Measurements from ENCODE around the gene GRB10. TPM values are rescaled to one million over a fixed set of nuclear protein-coding genes. Genes with fewer than 3 reads are reported as not detected.

The GRB10 gene
- total and polyA plus RNA-seq, 9 donors = 10.7 to 18.9 (median 12.2) TPM

DNA sequence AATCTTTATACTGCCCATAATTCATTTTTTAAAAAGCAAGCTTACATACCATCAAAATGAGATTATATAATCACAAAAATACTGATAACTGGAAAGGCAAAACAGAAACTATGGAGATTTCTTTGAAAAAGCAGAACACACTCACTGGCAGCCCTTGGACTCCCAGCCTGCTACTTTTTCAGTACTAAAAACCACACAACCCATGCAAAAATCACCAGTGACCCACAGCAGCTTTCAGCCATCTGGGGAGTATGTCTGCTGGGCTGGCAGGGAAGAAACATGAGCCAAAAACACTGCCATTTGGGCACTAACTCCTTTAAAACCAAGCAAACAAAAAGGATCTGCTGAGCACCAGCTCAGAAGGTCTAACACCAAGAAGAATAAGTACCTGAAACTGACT lies 137.5 kb downstream of the GRB10 start:
- H3K9me3 ChIP-seq (replicated peaks; ENCODE audit: control insufficient read depth, low read depth, low read length) = no peaks in the 10 kb centered on the region
- no peaks in the 10 kb centered on the region for H3K4me1 ChIP-seq (ENCODE audit: control insufficient read depth, insufficient read depth, low read length)
- no peak for DNase-seq
- no peak overlapping the region for H3K27ac ChIP-seq (ENCODE audit: low read length)
- no peak overlapping the region for H3K4me3 ChIP-seq (ENCODE audit: low read length)
- H3K27me3 ChIP-seq (ENCODE audit: control insufficient read depth, insufficient read depth, low read length) = no peaks in the 10 kb centered on the region
- no peaks in the 10 kb centered on the region for H3K36me3 ChIP-seq (ENCODE audit: control insufficient read depth, insufficient read depth, low read length)

DNA sequence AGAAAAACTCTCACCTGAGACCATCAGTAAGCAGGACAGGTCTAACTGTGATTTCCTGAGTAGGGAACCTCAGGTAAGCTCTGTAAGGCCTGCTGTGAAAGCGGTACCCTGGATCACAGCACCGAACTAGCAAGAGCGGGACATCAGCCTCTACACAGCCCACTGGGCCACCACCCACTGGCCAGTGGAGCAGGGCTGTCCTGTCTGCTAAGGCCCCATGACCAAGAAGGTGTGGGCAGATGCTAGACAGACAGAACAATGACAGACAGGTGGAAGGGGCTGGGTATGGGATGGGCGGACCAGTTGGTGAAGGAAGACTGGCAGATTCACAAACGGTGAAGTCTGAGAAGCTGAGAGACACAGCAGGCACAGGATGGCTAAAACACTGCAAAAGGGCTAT lies 138.1 kb downstream of the GRB10 start:
- Histone ChIP-seq H3K4me1 (ENCODE audit: control insufficient read depth, insufficient read depth, low read length) (no peaks in the 10 kb centered on the region), H3K27me3 (ENCODE audit: control insufficient read depth, insufficient read depth, low read length) (no peaks in the 10 kb centered on the region), H3K9me3 (replicated peaks; ENCODE audit: control insufficient read depth, low read depth, low read length) (no peaks in the 10 kb centered on the region), H3K36me3 (ENCODE audit: control insufficient read depth, insufficient read depth, low read length) (no peaks in the 10 kb centered on the region), H3K27ac (ENCODE audit: low read length) (no peak overlapping the region), H3K4me3 (ENCODE audit: low read length) (no peak overlapping the region)
- 86% methylated on average over 5 of the region's 5 CpGs for WGBS (ENCODE audit: insufficient coverage)
- DNase-seq = no peak

DNA sequence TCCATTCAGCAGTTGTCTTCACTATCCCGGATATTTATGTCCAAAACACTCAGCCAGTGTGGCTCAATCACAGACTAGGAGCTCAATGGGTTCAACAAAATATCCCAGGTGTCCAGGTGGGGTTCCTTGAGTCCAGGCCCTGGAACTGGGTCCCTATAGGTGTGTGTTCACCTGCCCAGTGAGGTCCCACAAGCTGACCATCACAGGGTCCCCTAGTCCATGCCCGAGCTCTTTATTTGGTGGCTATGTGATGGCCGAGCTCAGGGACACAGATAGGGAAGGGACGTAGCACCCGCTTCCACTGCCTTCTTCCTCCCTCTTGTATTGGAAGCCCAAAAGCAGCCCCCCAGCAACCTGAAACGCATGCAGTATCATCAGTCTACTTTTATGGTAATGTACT lies 138.6 kb downstream of the GRB10 start:
- H3K9me3 ChIP-seq (replicated peaks; ENCODE audit: control insufficient read depth, low read depth, low read length) = no peaks in the 10 kb centered on the region
- 100% methylated on average over 1 of the region's 6 CpGs for WGBS (ENCODE audit: insufficient coverage)
- no peaks in the 10 kb centered on the region for H3K4me1 ChIP-seq (ENCODE audit: control insufficient read depth, insufficient read depth, low read length)
- H3K36me3 ChIP-seq (ENCODE audit: control insufficient read depth, insufficient read depth, low read length) = no peaks in the 10 kb centered on the region
- DNase-seq = no peak
- no peaks in the 10 kb centered on the region for H3K27me3 ChIP-seq (ENCODE audit: control insufficient read depth, insufficient read depth, low read length)
- H3K4me3 ChIP-seq (ENCODE audit: low read length) = no peak overlapping the region
- no peak overlapping the region for H3K27ac ChIP-seq (ENCODE audit: low read length)

DNA sequence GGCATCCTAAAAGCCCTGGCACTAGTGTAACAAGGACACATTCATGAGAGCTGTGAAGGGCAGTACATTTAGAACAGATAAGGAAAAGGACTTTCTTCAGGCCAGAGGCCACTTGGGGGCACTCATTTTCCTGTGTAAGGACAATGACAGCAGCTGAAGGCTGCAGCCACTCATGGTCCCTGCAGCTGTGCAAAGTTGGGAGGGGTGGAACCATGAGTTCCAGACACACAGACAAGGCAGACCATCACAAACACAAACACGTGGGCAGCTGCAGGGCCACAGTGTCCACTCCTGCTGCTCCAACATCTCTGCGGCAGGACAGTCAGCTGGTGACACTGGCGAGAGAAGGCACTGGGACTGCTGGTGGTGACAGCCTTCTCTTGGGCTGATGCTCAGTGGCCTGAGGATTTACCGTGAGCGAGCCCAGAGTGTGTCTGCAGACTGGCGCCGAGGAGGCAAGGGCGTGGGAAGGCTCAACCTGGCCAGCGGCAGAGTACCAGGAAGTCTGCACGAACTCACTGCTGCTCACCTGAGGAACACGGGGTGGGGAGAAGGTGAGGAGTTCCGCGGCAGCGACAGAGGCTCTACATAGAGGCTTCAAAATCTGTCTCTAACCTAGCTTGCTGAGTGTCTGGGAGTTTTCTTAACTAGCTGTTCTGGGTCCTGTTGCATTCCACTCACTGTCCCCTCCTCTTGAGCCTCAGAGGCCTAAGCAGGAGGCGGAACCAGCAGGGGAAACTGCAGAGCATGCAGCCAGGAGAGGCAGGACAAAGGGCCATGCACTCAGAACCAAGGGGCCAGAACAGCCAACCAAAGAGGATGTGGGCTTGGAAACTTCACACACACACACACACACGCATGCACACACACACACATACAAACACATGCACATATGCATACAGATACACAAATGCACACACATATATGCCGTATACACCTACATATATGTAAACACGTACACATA lies 141.0 kb downstream of the GRB10 start:
- 81% methylated on average over 10 of the region's 18 CpGs for WGBS (ENCODE audit: insufficient coverage)
- Histone ChIP-seq H3K4me3 (ENCODE audit: low read length) (no peak overlapping the region), H3K27me3 (ENCODE audit: control insufficient read depth, insufficient read depth, low read length) (no peaks in the 10 kb centered on the region), H3K36me3 (ENCODE audit: control insufficient read depth, insufficient read depth, low read length) (no peaks in the 10 kb centered on the region), H3K27ac (ENCODE audit: low read length) (no peak overlapping the region), H3K9me3 (replicated peaks; ENCODE audit: control insufficient read depth, low read depth, low read length) (no peaks in the 10 kb centered on the region), H3K4me1 (ENCODE audit: control insufficient read depth, insufficient read depth, low read length) (no peaks in the 10 kb centered on the region)
- DNase-seq = peak; percentile 42

DNA sequence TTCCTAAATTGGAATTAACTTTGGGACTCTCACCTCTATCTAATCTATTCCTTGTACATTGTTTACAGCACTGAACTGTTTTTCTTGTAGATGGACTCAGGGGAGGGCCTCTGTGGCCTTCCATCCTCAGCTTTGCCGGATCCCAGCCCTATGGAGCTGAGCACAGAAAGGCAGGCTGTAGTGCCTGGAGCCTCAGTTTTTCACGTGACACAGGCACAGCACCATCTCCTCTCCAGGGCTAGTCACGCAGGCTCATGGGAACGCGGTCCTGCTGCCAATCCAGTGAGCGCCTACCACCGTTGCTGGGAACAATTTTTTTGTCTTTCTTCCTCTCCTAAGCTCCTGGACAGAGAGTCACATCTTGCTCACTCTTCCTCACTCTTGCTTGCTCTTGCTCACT lies 141.9 kb downstream of the GRB10 start:
- 81% methylated on average over 4 of the region's 7 CpGs for WGBS (ENCODE audit: insufficient coverage)
- DNase-seq = no peak
- Histone ChIP-seq H3K36me3 (ENCODE audit: control insufficient read depth, insufficient read depth, low read length) (no peaks in the 10 kb centered on the region), H3K27ac (ENCODE audit: low read length) (no peak overlapping the region), H3K4me3 (ENCODE audit: low read length) (no peak overlapping the region), H3K4me1 (ENCODE audit: control insufficient read depth, insufficient read depth, low read length) (no peaks in the 10 kb centered on the region), H3K27me3 (ENCODE audit: control insufficient read depth, insufficient read depth, low read length) (no peaks in the 10 kb centered on the region), H3K9me3 (replicated peaks; ENCODE audit: control insufficient read depth, low read depth, low read length) (no peaks in the 10 kb centered on the region)

DNA sequence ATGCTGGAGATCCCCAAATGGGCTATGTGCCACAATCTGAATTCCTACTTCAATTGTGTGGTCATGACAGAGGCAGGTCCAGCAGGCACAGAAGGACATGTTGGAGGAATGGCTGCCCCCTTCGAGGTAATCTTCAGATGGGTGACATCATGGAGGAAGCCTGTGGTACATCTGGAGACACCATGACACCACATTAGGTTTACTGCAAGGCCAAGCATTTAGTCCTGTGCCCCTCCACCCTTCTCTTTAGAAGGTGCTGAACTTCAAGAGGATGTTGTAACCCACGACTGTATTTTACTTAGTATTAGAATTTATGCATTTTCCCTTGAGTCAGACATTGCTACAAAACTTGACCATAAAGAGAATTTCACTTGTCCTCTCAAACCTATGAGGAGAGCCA lies 142.4 kb downstream of the GRB10 start:
- no peak overlapping the region for H3K4me3 ChIP-seq (ENCODE audit: low read length)
- WGBS (ENCODE audit: insufficient coverage) = 100% methylated on average over 1 of the region's 2 CpGs
- no peak overlapping the region for H3K27ac ChIP-seq (ENCODE audit: low read length)
- H3K27me3 ChIP-seq (ENCODE audit: control insufficient read depth, insufficient read depth, low read length) = no peaks in the 10 kb centered on the region
- no peak for DNase-seq
- H3K9me3 ChIP-seq (replicated peaks; ENCODE audit: control insufficient read depth, low read depth, low read length) = no peaks in the 10 kb centered on the region
- no peaks in the 10 kb centered on the region for H3K36me3 ChIP-seq (ENCODE audit: control insufficient read depth, insufficient read depth, low read length)
- H3K4me1 ChIP-seq (ENCODE audit: control insufficient read depth, insufficient read depth, low read length) = no peaks in the 10 kb centered on the region

DNA sequence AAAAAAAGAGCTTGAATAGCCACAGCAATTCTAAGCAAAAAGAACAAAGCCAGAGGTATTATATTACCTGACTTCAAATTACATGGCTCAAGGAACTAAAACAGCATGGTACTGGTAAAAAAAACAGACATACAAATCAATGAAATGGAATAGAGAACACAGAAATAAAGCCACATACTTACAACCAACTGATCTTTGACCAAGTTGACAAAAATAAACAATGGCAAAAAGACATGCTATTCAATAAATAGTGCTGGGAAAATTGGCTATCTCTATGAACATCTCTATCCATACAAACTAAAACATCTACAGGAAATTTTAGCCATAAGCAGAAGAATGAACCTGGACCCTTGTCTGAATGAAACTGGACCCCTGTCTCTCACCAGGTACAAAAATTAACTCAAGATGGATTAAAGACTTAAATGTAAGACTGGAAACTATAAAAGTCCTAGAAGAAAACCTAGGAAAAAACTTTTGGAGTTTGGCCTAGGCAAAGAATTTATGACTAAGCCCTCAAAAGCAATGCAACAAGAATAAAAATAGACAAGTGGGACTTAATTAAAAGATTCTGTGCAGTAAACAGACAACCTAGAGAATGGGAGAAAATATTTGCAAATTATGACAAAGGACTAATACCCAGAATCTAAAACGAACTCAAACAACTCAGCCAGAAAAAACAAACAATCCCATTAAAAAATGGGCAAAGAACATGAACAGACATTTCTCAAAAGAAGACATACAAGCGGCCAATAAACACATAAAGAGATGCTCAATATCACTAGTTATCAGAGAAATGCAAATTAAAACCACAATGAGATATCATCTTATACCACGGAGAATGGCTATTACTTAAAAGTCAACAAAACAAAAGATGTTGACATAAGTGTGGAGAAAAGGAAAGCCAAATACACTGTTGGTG lies 144.7 kb downstream of the GRB10 start:
- Histone ChIP-seq H3K36me3 (ENCODE audit: control insufficient read depth, insufficient read depth, low read length) (no peaks in the 10 kb centered on the region), H3K27me3 (ENCODE audit: control insufficient read depth, insufficient read depth, low read length) (no peaks in the 10 kb centered on the region), H3K4me1 (ENCODE audit: control insufficient read depth, insufficient read depth, low read length) (no peaks in the 10 kb centered on the region), H3K4me3 (ENCODE audit: low read length) (no peak overlapping the region), H3K27ac (ENCODE audit: low read length) (no peak overlapping the region), H3K9me3 (replicated peaks; ENCODE audit: control insufficient read depth, low read depth, low read length) (no peaks in the 10 kb centered on the region)
- no peak for DNase-seq
- no CpG with 5 or more reads among the region's 3 CpGs for WGBS (ENCODE audit: insufficient coverage)

DNA sequence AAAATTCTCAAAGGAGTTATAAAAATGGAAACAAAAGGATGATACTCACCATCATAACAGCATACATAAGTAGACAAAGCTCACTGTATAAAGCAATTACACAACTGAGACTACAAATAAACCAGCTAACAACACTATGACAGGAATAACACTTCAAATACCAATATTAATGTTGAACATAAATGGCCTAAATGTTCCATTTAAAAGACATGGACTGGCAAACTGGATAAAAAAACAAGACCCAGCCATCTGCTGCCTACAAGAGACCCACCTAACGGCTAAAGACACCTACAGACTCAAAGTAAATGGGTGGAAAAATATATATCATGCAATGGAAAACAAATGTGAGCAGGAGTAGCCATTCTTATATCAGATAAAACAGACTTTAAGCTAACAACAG lies 148.3 kb downstream of the GRB10 start:
- Histone ChIP-seq H3K36me3 (ENCODE audit: control insufficient read depth, insufficient read depth, low read length) (no peaks in the 10 kb centered on the region), H3K27ac (ENCODE audit: low read length) (no peak overlapping the region), H3K4me1 (ENCODE audit: control insufficient read depth, insufficient read depth, low read length) (peaks cover 4% of the 10 kb centered on the region), H3K27me3 (ENCODE audit: control insufficient read depth, insufficient read depth, low read length) (no peaks in the 10 kb centered on the region), H3K9me3 (replicated peaks; ENCODE audit: control insufficient read depth, low read depth, low read length) (no peaks in the 10 kb centered on the region), H3K4me3 (ENCODE audit: low read length) (no peak overlapping the region)
- no CpG with 5 or more reads among the region's 1 CpG for WGBS (ENCODE audit: insufficient coverage)
- DNase-seq = no peak

DNA sequence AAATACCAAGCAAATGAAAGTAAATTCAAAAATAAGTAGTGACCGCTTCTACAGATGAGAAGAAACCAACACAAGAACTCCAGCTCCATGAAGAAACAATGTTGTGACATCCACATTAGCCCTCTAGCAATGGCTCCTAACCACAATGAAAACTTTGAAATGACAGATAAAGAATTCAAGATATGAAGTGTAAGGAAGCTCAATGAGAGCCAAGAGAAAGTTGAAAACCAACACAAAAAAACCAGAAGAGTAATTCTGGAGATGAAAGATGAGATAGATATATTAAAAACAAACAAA lies 149.3 kb downstream of the GRB10 start:
- Histone ChIP-seq H3K36me3 (ENCODE audit: control insufficient read depth, insufficient read depth, low read length) (no peaks in the 10 kb centered on the region), H3K4me1 (ENCODE audit: control insufficient read depth, insufficient read depth, low read length) (peaks cover 4% of the 10 kb centered on the region), H3K9me3 (replicated peaks; ENCODE audit: control insufficient read depth, low read depth, low read length) (no peaks in the 10 kb centered on the region), H3K4me3 (ENCODE audit: low read length) (no peak overlapping the region), H3K27ac (ENCODE audit: low read length) (no peak overlapping the region), H3K27me3 (ENCODE audit: control insufficient read depth, insufficient read depth, low read length) (no peaks in the 10 kb centered on the region)
- DNase-seq = no peak
- no CpG with 5 or more reads among the region's 1 CpG for WGBS (ENCODE audit: insufficient coverage)

DNA sequence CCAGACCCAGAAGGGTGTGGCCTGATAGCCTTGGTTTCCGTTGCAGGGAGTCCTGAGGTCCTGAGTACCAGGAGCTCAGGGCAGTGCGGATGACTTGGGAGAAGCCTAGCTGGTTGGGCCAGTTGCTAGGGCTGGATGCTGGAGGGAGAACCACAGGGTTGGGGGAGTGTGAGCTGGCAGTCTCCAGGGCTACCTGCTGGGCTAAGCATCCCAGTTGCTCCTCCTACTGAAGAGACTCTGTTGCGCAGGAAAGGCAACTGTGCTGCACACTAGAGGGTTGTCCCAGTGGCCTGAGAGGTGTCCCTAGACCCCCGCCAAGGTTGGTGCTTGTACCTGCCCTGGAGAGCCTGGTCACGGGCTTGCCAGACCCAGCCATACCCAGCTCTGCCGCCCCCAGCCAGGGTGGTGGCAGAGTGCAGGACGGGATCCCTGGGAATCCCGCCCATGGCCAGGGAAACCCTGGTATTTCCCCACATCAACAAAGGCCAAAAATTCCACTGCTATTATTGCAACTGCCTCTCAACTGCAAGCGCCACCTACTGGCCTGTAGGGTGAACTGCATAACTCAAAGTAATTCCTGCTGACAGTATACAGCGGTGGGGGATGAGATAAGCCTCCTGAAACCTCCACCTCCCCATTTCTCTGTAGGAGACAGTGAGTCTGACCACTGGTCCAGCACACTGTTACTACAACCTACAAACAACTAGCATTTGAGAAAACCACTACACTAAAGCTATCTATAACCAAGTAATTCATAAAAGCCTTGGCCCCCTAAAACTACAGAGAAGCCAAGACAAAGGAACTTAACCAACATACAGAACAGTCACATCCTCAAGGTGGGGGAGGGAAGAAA lies 149.9 kb downstream of the GRB10 start:
- no peaks in the 10 kb centered on the region for H3K27me3 ChIP-seq (ENCODE audit: control insufficient read depth, insufficient read depth, low read length)
- no peaks in the 10 kb centered on the region for H3K9me3 ChIP-seq (replicated peaks; ENCODE audit: control insufficient read depth, low read depth, low read length)
- H3K36me3 ChIP-seq (ENCODE audit: control insufficient read depth, insufficient read depth, low read length) = no peaks in the 10 kb centered on the region
- H3K27ac ChIP-seq (ENCODE audit: low read length) = no peak overlapping the region
- H3K4me3 ChIP-seq (ENCODE audit: low read length) = no peak overlapping the region
- 87% methylated on average over 6 of the region's 10 CpGs for WGBS (ENCODE audit: insufficient coverage)
- peaks cover 4% of the 10 kb centered on the region for H3K4me1 ChIP-seq (ENCODE audit: control insufficient read depth, insufficient read depth, low read length)
- no peak for DNase-seq

All from muscle of leg (tissue), 11 donors.